Mesenchymal stem cell (in vitro differentiated cells and primary cell): ENCODE measurements around the gene TRIM50.

ENCODE experiments used
- DNase-seq: peaks from one replicate; pipeline ENCODE4 v3.0.0-alpha.2; 2013
- H2AFZ ChIP-seq: one replicate; pipeline ENCODE4 v1.6.1; 2013; ENCODE audit warnings: low read depth, mild to moderate bottlenecking, control low read depth, inconsistent platforms, low read length, moderate library complexity
- H2AK5ac ChIP-seq: 2 replicates; pipeline ENCODE4 v1.6.1; 2013; ENCODE audit warnings: low read length, moderate library complexity, mild to moderate bottlenecking, inconsistent platforms; ENCODE audit not compliant: severe bottlenecking
- H2BK120ac ChIP-seq: one replicate; pipeline ENCODE4 v1.6.1; 2013; ENCODE audit warnings: low read depth, mild to moderate bottlenecking, inconsistent platforms, low read length, moderate library complexity
- H2BK12ac ChIP-seq, 2 experiments: one replicate each; pipeline ENCODE4 v1.6.1; 2013; ENCODE audit warnings: inconsistent platforms in 2 of 2, low read length in 2 of 2, mild to moderate bottlenecking in 2 of 2, moderate library complexity in 2 of 2, control low read depth in 1 of 2
- H2BK15ac ChIP-seq: one replicate; pipeline ENCODE4 v1.6.1; 2013; ENCODE audit warnings: mild to moderate bottlenecking, low read depth, inconsistent platforms; ENCODE audit not compliant: poor library complexity, severe bottlenecking
- H2BK5ac ChIP-seq: 2 replicates; pipeline ENCODE4 v1.6.1; 2013; ENCODE audit warnings: low read depth, mild to moderate bottlenecking, low read length, control low read depth, inconsistent platforms; ENCODE audit not compliant: poor library complexity, severe bottlenecking
- H3K14ac ChIP-seq, 2 experiments: one replicate each; pipeline ENCODE4 v1.6.1; 2013; ENCODE audit warnings: inconsistent platforms in 2 of 2, low read length in 2 of 2, control low read depth in 1 of 2, mild to moderate bottlenecking in 1 of 2, moderate library complexity in 1 of 2
- H3K18ac ChIP-seq, 2 experiments: one replicate each; pipeline ENCODE4 v1.6.1; 2013; ENCODE audit warnings: inconsistent platforms in 2 of 2, low read length in 2 of 2, control low read depth in 1 of 2, low read depth in 1 of 2, mild to moderate bottlenecking in 1 of 2
- H3K23ac ChIP-seq, 2 experiments: one replicate each; pipeline ENCODE4 v1.6.1; 2013; ENCODE audit warnings: inconsistent platforms in 2 of 2, low read length in 2 of 2, mild to moderate bottlenecking in 2 of 2, moderate library complexity in 2 of 2, control low read depth in 1 of 2
- H3K27ac ChIP-seq: 2 replicates; pipeline ENCODE4 v1.5.1; 2013; ENCODE audit warnings: mild to moderate bottlenecking, moderate library complexity, low read length, control low read depth, inconsistent platforms; ENCODE audit not compliant: poor library complexity, severe bottlenecking
- H3K27me3 ChIP-seq, 2 experiments: 2 replicates each; pipeline versions ENCODE4 v1.6.1 to v1.7.0; 2013; ENCODE audit warnings: low read length in 2 of 2, mild to moderate bottlenecking in 2 of 2, moderate library complexity in 2 of 2, control low read depth in 1 of 2, inconsistent platforms in 1 of 2; ENCODE audit not compliant: control insufficient read depth in 1 of 2, insufficient read depth in 1 of 2
- H3K36me3 ChIP-seq, 2 experiments: 2 replicates each; pipeline versions ENCODE4 v1.6.1 to v1.7.0; 2013; ENCODE audit warnings: low read length in 2 of 2, control low read depth in 1 of 2, inconsistent platforms in 1 of 2, low read depth in 1 of 2, mild to moderate bottlenecking in 1 of 2; ENCODE audit not compliant: insufficient read depth in 2 of 2, control insufficient read depth in 1 of 2
- H3K4ac ChIP-seq, 2 experiments: one replicate each; pipeline ENCODE4 v1.6.1; 2013; ENCODE audit warnings: inconsistent platforms in 2 of 2, low read length in 2 of 2, mild to moderate bottlenecking in 2 of 2, moderate library complexity in 2 of 2, control low read depth in 1 of 2, low read depth in 1 of 2
- H3K4me1 ChIP-seq: 2 replicates; pipeline ENCODE4 v1.6.1; 2013; ENCODE audit warnings: low read depth, low read length, control low read depth; ENCODE audit not compliant: control insufficient read depth, insufficient read depth
- H3K4me2 ChIP-seq: 2 replicates; pipeline ENCODE4 v1.6.1; 2013; ENCODE audit warnings: low read length, mild to moderate bottlenecking, inconsistent platforms; ENCODE audit not compliant: poor library complexity, severe bottlenecking
- H3K4me3 ChIP-seq, 2 experiments: 2 replicates each; pipeline versions ENCODE4 v1.5.1 to v1.7.0; 2013; ENCODE audit warnings: low read length in 2 of 2, mild to moderate bottlenecking in 2 of 2, control low read depth in 1 of 2, low read depth in 1 of 2; ENCODE audit not compliant: insufficient read depth in 1 of 2
- H3K79me1 ChIP-seq: replicated peaks from 2 replicates; pipeline ENCODE4 v1.6.1; 2013; ENCODE audit warnings: mild to moderate bottlenecking, control low read depth, low read length, inconsistent platforms; ENCODE audit not compliant: poor library complexity, severe bottlenecking
- H3K9ac ChIP-seq: 2 replicates; pipeline ENCODE4 v1.7.0; 2013; ENCODE audit warnings: mild to moderate bottlenecking, low read length, moderate library complexity
- H3K9me3 ChIP-seq: 2 replicates; pipeline ENCODE4 v1.7.0; 2013; ENCODE audit warnings: mild to moderate bottlenecking, low read length; ENCODE audit not compliant: control insufficient read depth
- H4K8ac ChIP-seq: one replicate; pipeline ENCODE4 v1.6.1; 2013; ENCODE audit warnings: inconsistent platforms, mild to moderate bottlenecking, low read length, moderate library complexity
- H4K91ac ChIP-seq: one replicate; pipeline ENCODE4 v1.6.1; 2013; ENCODE audit warnings: mild to moderate bottlenecking, low read length, inconsistent platforms
- WGBS: methylation state at CpG from one replicate; pipeline ENCODE4 v1.1.7; 2013; ENCODE audit warnings: mixed read lengths; 5-methylcytosine and 5-hydroxymethylcytosine counted together

Gene TRIM50

DNA sequence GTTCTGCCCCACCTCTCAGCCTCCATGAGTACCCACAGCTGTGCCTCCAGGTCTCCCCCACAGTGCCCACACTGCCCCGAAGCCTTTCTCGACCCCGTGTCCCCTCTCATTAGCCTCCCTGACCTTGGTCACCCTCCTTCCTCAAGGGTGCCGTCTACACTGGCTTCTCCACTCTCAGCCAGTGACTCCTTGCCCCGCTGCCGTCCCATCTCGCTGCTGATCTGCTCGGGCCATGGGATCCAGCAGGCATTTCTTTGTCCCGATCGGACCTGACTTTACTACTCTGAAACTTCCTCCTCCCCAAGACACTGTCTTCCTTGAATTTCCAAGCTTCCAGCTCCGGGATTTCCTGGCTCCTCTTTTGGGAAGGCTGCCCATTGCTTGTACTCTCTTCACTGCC, 31.4 kb upstream of the TRIM50 start:
- Histone ChIP-seq H2BK15ac (no peak overlapping the region), H3K4me3 (no peak overlapping the region)

DNA sequence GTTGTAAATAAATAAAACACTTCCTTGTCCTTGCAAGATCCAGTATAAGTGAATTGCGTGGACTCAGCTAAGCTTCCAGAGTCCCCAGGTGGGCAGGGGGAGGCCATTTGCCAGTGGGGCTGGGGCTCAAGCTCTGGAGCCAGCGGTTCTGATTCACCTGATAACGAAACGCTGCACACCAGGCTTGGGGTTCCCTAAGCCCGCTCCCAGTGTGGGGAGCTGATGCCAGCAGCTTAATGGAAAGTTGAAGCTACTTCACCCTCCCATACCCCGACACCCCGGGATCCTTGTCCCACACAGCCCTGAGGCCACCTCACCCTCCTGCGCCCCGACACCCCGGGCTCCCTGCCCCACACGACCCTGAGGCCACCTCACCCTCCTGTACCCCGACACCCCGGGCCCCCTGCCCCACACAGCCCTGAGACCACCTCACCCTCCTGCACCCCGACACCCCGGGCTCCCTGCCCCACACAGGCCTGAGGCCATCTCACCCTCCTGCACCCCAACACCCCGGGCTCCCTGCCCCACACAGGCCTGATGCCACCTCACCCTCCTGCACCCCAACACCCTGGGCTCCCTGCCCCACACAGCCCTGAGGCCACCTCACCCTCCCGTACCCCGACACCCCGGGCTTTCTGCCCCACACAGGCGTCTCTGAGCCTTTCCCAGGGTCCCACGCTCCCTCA, 30.9 kb upstream of the TRIM50 start:
- H3K14ac ChIP-seq: no peak overlapping the region
- H4K91ac ChIP-seq: no peak overlapping the region
- H2AK5ac ChIP-seq: no peak overlapping the region
- peaks cover 12% of the 10 kb centered on the region for H3K4me1 ChIP-seq
- no peak overlapping the region for H2BK5ac ChIP-seq
- H3K4ac ChIP-seq: no peak overlapping the region
- peak overlapping the region in 1 of 2 experiments; percentile 60 for H3K4me3 ChIP-seq
- H2AFZ ChIP-seq: no peak overlapping the region
- peak overlapping the region in 1 of 2 experiments; percentile 15 for H3K18ac ChIP-seq
- H4K8ac ChIP-seq: no peak overlapping the region
- no peak overlapping the region for H2BK120ac ChIP-seq
- no peaks in the 10 kb centered on the region for H3K36me3 ChIP-seq
- H3K9me3 ChIP-seq: no peaks in the 10 kb centered on the region
- H3K9ac ChIP-seq: peak overlapping the region; percentile 80
- no peaks in the 10 kb centered on the region for H3K79me1 ChIP-seq
- H2BK15ac ChIP-seq: no peak overlapping the region
- H3K27ac ChIP-seq: no peak overlapping the region
- no peak overlapping the region for H2BK12ac ChIP-seq
- no peak overlapping the region for H3K23ac ChIP-seq
- H3K4me2 ChIP-seq: no peak overlapping the region
- DNase-seq: no peak
- 89% methylated on average over 21 of the region's 21 CpGs for WGBS
- H3K27me3 ChIP-seq: peaks cover 8 to 54% of the 10 kb centered on the region in 2 experiments

More for the DNA sequence above, 31.4 kb upstream of the TRIM50 start:
- Histone ChIP-seq H3K18ac (no peak overlapping the region), H2BK5ac (no peak overlapping the region), H4K8ac (no peak overlapping the region), H3K36me3 (no peaks in the 10 kb centered on the region), H3K27ac (no peak overlapping the region), H2BK12ac (peak overlapping the region in 1 of 2 experiments; percentile 21), H3K23ac (no peak overlapping the region), H3K14ac (no peak overlapping the region), H3K27me3 (peaks cover 14 to 60% of the 10 kb centered on the region in 2 experiments), H3K4me2 (no peak overlapping the region), H4K91ac (no peak overlapping the region), H3K9ac (no peak overlapping the region), H3K4ac (no peak overlapping the region), H3K4me1 (peaks cover 8% of the 10 kb centered on the region), H3K9me3 (no peaks in the 10 kb centered on the region), H2AFZ (no peak overlapping the region), H2BK120ac (no peak overlapping the region), H3K79me1 (no peaks in the 10 kb centered on the region), H2AK5ac (no peak overlapping the region)
- WGBS: 87% methylated on average over 11 of the region's 11 CpGs
- no peak for DNase-seq

GRCh38 chr7:73356159-73356558, 28.3 kb upstream of the TRIM50 start:
- no peak overlapping the region for H4K91ac ChIP-seq
- no peak overlapping the region for H4K8ac ChIP-seq
- no peak overlapping the region for H2AFZ ChIP-seq
- H3K27me3 ChIP-seq: peaks cover 0 to 60% of the 10 kb centered on the region in 2 experiments
- no peaks in the 10 kb centered on the region for H3K79me1 ChIP-seq
- H3K18ac ChIP-seq: no peak overlapping the region
- no peak overlapping the region for H3K4me2 ChIP-seq
- H2AK5ac ChIP-seq: no peak overlapping the region
- 88% methylated on average over 5 of the region's 5 CpGs for WGBS
- H2BK15ac ChIP-seq: no peak overlapping the region
- no peak for DNase-seq
- H3K4ac ChIP-seq: no peak overlapping the region
- H3K9ac ChIP-seq: no peak overlapping the region
- H3K9me3 ChIP-seq: peaks cover 8% of the 10 kb centered on the region
- no peak overlapping the region for H3K4me3 ChIP-seq
- H3K23ac ChIP-seq: no peak overlapping the region
- H2BK12ac ChIP-seq: no peak overlapping the region
- H3K36me3 ChIP-seq: no peaks in the 10 kb centered on the region
- no peak overlapping the region for H2BK5ac ChIP-seq
- no peak overlapping the region for H3K27ac ChIP-seq
- H2BK120ac ChIP-seq: no peak overlapping the region
- peaks cover 12% of the 10 kb centered on the region for H3K4me1 ChIP-seq
- no peak overlapping the region for H3K14ac ChIP-seq

DNA sequence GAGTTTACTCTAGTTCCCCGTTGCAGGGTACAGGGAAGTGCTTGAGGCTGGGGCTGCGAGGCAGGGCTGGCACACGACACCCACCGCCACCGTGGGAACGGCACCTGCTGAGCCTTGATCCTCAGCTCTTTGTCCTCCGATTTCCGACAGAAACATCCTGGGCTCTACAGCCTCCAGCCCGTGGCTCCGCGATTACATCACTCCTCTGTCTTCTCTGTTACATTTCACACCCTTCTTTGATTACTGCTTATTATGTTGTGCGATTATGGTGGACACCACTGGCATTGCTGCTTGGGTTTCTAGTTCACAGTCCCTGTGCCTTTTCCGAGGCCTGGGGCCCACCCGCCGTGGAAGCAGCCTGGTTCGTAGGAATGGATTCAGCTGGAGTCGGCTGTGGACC, 26.9 kb upstream of the TRIM50 start:
- H2BK5ac ChIP-seq: no peak overlapping the region
- no peak overlapping the region for H3K9ac ChIP-seq
- no peak overlapping the region for H3K4me2 ChIP-seq
- no peak overlapping the region for H4K8ac ChIP-seq
- no peak overlapping the region for H2BK15ac ChIP-seq
- H3K4me3 ChIP-seq: no peak overlapping the region
- peaks cover 12% of the 10 kb centered on the region for H3K4me1 ChIP-seq
- 93% methylated on average over 17 of the region's 17 CpGs for WGBS
- H3K79me1 ChIP-seq: no peaks in the 10 kb centered on the region
- H3K9me3 ChIP-seq: peaks cover 8% of the 10 kb centered on the region
- no peak overlapping the region for H3K23ac ChIP-seq
- H2AK5ac ChIP-seq: no peak overlapping the region
- no peak overlapping the region for H2AFZ ChIP-seq
- no peak for DNase-seq
- no peaks in the 10 kb centered on the region for H3K36me3 ChIP-seq
- peaks cover 0 to 63% of the 10 kb centered on the region in 2 experiments for H3K27me3 ChIP-seq
- H3K18ac ChIP-seq: no peak overlapping the region
- H3K27ac ChIP-seq: no peak overlapping the region
- H3K14ac ChIP-seq: no peak overlapping the region
- H3K4ac ChIP-seq: no peak overlapping the region
- no peak overlapping the region for H4K91ac ChIP-seq
- H2BK12ac ChIP-seq: no peak overlapping the region
- no peak overlapping the region for H2BK120ac ChIP-seq
